GM12872 (cell line): Measurements from ENCODE around the gene NUMB.

ENCODE experiments used
- TF ChIP-seq, protein P1 (sequence below): IDR thresholded peaks from 3 replicates; pipeline ENCODE4 v1.5.1; 2011; ENCODE audit warnings: low read depth, mild to moderate bottlenecking, low read length, moderate library complexity; ENCODE audit not compliant: insufficient read depth

The NUMB gene

DNA sequence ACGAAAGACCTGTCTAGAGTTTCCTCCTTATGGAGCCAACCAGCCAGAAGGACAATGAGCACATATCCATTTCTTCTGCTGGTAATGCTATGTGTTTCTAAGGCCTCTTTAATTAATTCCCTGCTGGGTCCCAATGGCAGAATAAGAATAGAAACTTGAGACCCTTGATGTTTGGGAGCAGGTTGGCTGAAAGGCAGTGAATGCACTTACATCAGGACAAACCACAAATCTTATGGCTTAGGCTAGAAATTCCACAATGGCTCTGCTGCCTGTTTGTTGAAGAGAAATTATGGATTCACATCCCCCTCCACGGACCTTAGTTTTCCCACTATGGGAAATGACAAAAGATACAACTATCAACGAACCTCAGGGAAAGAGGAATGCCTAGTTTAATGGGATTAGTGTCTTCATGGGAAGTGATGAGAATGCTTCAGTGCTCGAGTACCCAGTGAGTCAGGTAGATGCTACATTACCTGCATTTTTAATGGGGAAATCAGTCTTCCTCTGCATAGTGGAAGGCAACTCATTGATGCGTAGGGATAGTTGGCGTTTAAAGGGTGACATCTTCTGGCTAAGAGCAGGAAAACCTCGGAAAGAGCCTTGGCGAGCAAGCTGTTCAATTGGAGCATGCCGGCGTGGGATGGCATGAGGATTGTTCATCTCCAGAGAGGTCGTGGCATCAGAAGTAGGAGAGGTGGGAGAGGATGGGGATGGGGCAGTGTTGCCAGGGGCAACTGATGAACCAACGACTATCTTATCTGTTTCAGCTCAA, 174.6 kb downstream of the NUMB start:
- TF ChIP-seq, protein P1, sequence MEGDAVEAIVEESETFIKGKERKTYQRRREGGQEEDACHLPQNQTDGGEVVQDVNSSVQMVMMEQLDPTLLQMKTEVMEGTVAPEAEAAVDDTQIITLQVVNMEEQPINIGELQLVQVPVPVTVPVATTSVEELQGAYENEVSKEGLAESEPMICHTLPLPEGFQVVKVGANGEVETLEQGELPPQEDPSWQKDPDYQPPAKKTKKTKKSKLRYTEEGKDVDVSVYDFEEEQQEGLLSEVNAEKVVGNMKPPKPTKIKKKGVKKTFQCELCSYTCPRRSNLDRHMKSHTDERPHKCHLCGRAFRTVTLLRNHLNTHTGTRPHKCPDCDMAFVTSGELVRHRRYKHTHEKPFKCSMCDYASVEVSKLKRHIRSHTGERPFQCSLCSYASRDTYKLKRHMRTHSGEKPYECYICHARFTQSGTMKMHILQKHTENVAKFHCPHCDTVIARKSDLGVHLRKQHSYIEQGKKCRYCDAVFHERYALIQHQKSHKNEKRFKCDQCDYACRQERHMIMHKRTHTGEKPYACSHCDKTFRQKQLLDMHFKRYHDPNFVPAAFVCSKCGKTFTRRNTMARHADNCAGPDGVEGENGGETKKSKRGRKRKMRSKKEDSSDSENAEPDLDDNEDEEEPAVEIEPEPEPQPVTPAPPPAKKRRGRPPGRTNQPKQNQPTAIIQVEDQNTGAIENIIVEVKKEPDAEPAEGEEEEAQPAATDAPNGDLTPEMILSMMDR, result no peak

DNA sequence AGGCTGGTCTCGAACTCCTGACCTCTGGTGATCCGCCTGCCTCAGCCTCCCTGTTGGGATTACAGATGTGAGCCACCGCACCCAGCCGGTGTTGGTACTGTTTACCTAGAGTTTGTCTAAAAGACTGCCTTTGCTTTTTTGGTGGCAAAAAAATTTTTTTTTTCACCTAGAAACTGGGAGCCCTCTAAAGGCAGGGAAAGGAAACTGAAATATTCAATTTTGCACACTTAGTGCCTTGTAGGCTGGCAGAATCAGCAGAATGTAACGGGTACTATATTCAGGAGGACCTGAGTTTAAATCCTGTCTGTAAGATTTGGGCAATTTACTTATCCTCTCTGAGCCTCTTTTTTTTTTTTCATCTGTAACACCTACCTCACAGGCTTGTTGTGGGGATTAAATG, 177.4 kb downstream of the NUMB start:
- TF ChIP-seq, protein P1, result no peak

DNA sequence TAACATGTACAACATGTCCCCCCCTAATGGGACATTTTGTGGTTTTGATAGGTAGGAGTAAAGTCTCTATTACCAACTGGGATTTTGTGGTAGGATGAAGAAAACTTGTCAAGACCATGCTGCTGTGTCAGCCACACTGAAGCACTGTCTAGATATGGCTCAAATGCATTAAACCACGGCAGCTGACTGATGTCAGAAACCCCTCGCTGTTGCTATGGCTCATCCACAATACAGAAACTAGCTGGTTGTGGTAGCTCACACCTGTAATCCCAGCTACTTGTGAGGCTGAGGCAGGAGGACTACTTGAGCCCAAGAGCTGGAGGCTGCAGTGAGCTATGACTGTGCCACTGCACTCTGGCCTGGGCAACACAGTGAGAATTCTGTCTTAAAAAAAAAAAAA, 181.0 kb downstream of the NUMB start:
- TF ChIP-seq, protein P1, result no peak

DNA sequence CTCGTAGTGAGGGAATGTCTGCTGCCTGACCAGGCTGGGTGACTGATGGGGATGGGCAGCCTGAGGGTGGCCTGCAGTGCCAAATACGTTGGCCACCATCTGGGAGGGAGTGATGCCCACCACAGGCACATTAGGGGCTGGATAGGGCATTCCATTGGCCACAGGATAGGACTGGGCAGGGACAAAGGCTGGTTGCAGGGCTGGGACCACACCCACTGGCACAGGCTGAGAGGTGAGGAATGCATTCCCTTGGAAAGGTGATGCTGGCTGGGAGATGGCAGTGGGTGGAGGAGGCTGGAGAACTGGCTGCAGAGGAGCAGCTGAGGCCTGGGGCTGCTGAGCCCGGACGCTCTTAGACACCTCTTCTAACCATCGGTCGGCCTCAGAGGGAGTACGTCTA, 181.5 kb downstream of the NUMB start:
- TF ChIP-seq, protein P1, result no peak

DNA sequence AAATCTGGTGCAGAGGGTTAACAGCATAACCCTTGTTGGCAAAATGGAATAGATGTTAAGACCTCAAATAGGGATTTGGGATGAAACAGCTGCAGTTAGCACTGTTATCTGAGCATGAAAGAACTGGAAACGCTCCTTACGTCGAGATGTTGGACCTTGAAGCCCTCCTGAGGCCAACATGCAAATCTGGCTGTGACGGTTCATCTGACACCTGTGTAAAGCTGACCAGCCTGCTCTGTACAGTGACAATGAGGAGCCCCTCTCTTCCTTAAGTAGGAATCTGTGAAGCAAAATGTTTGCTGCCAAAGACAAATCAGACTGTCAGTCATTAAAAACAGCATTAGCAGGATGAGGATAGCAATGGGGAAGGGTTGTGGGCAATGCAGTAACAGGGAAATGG, 184.5 kb downstream of the NUMB start:
- TF ChIP-seq, protein P1, result no peak

DNA sequence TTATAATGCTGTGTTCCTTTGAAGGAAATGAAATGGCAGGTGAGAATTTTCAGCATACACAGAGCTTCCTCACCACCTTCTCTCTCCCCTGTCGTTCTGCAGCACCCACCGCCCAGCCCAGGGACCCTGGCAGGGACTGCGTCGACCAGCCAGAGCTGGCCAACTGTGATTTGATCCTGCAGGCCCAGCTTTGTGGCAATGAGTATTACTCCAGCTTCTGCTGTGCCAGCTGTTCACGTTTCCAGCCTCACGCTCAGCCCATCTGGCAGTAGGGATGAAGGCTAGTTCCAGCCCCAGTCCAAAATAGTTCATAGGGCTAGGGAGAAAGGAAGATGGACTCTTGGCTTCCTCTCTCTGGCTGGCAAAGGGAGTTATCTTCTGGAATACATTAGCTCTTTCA, 186.0 kb downstream of the NUMB start:
- TF ChIP-seq, protein P1, result no peak

DNA sequence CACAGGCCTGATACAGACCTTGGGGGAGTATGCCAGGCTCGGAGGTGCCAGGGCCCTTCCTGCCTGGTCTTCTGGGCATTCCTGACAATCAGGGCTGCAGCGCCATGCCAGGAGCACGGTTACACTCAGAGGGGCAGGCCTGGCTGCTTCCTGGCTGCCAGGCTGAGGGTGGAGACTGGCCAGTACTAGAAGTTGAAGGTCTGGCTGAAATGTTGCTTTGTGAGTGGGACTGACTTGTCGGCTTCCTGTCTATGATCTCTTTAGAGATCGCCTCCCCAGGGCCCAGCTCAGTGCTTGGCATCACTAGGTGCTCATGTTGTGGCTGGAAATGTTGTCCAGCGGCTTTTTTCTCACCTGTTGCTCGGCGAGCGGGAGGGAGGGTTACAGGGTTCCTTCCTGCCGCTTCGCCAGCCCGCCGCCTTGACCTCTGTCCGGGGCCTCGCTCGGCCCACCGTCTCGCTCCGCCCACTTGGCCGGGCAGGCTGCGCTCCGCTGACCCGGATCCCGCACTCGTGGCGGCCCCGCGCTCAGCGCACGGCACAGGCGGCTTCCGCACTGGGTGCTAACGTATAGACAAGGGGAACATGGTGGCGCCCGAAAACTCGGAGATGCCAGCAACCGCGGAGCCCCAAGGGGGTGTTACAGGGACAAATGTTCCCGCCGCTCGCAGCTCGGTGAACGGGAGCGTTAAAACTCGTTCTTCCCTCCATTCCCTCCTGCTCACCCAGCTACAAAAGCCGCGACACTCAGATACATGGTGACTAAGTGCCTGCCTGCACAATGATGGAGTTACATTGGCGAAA, 188.4 kb downstream of the NUMB start:
- TF ChIP-seq, protein P1, result no peak
